ENCODE measurements around the gene TTC39B.

The TTC39B gene

DNA sequence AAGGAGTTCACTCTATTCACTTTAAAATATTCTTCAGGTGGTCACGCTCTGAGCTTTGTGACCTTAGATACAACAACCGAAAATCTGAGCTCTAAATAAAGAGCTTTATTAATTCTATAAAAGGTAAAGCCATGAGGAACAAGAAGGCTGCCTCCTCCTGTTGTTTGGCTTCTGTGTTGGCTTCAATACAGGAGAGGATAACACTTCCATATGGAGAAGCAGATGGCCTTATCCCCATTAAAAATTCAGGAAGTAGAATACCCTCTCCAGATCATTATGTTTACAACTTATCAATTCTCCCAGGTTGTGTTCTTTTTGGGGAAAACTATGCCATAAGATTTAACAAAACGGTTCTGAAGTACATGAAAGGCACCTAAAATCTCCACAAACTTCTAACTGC, 128.4 kb downstream of the TTC39B start:
- no peak for DNase-seq (ENCODE audit: low read depth, low spot score)

DNA sequence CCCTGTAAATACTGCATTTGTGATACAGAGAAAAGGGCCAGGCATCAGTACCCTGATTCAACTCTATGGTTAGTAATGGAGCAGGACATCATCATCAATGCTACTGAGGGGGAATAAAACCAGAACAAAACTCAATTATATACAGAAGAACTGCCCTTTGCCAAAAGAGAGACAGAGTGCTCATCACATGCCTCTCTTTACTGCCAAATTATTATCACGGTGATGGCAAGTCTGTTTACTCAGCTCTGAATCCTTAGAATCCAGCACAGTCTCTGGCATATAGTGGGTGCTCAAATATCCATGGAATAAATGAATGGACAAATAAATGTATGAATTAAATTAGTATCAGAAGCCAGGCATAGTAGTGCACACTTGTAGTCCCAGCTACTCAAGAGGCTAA, 130.2 kb downstream of the TTC39B start:
- no peak for DNase-seq (ENCODE audit: low read depth, low spot score)

DNA sequence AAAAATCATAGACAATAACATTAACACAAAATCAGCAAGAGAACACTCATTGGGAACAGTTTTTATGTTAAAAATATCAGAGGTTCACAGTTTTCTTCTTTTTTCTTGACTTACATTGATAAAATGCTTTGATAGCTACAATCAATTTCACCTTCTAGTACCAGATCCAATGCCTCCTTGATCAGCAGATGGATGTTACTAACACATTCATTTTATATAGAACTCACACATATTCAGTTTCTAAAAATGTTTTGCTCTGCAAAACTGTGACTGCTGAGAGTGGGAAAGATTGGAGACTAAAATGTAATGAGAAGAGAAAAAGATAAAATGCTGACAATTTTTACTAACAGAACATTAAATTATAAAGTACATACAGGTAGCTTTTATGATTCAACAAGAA, 143.1 kb downstream of the TTC39B start:
- no peak for DNase-seq (ENCODE audit: low read depth, low spot score)

DNA sequence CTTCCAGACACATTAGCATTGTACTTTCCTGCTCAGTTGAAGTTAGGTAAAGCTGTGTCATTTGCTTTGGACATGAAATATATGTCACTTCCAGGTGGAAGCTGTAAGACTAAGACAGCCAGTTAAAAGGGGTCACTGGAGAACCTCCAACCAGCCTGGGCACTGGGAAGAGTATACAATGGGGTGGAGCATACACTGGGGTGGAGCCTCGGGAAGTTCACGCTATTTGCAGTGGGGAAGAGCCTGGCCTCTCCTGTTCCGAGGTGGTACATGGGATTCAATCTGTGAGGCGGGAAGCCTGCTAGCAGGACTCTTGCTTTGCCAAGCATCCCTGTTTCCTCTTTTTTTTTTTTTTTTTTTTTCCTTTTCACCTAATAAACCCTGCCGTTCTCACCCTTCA, 145.3 kb downstream of the TTC39B start:
- no peak for DNase-seq (ENCODE audit: low read depth, low spot score)

DNA sequence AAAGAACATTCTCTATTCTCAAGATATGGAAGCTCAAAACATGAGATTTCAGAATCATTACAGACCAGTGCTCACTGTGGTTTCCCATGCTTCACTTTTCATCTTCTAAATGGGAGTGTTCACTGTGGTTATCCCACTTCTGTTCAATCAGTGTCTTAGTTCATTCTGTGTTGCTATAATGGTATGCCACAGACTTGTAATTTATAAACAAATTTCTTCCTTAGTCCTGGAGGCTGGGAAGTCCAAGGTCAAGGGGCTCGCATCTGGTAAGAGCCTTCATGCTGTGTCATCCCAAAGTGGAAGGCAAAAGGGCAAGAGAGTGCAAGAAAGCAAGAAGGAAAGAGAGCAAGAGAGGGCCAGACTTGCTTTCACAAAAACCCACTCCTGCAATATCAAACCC, 146.3 kb downstream of the TTC39B start:
- DNase-seq (ENCODE audit: low read depth, low spot score), result no peak

DNA sequence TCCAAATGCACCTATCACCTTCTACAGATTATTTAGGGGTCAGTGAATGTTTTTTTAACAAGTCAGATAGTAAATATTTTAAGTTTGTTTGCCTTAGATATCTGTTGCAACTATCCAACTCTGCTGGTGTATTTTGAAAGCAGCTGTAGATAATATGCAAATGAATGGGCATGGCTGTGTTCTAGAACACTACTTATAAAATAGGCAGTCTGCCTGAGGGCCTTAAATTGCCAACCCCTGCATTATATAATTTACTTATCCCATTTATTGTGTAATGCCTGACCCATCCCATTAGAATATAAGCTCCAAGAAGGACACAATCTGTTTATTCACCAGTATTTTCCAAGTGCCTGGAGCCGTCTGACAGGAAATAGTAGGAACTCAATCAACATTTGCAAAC, 149.0 kb downstream of the TTC39B start:
- DNase-seq (ENCODE audit: low read depth, low spot score), result no peak

DNA sequence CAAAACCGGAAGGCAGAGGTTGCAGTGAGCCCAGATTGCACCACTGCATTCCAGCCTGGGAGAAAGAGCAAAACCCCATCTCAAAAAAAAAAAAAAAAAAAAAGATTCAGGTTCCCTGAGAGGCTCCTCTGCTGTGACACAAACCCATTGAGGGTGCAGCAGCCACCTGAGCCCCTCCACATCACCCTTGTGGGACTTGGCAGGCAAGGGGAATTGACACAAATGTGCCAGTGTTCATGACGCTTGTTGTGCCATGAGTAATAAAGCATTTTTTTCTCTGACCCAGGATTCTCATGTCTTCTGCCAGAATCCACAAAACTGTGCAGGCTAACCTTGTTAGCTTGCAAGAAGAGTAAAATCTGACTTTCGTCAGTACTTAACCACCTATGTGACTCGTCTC, 149.6 kb downstream of the TTC39B start:
- DNase-seq (ENCODE audit: low read depth, low spot score), result no peak

DNA sequence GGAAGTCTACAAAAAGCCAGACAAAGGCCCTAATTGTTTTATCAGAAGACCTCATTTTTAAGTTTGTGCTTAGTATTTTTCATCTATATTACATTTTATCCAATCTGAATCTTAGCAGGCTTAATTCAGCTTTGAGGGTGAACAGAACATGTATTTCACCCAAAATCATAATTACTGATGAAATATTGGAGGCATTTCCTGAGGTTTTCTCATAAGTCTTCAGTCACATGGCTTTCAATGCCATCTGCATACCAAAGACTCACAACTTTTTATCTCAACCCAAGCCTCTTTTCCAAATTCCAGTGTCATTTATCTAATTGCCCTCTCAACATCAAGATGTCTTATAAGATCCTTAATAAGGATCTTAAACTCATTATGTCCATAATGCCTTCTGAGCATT, 150.8 kb downstream of the TTC39B start:
- no peak for DNase-seq (ENCODE audit: low read depth, low spot score)

DNA sequence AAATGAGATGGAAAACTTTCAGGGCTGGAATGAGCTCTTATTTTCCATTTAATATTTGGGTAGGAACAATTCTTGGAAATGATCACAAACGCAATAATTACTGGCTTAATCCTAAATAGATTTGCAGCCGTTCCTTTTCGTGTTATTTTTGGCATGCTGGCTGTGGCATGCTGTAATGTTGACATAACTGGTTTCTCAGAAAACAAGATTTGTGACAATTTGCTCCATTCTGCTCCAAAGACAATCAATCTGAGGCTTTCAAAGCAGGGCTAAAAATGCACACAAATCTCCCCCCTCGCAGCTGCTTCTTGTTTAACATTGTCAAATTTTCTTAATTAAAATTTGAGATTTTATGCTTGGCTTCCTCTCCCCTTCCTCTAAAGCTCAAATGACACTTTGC, 151.2 kb downstream of the TTC39B start:
- no peak for DNase-seq (ENCODE audit: low read depth, low spot score)

DNA sequence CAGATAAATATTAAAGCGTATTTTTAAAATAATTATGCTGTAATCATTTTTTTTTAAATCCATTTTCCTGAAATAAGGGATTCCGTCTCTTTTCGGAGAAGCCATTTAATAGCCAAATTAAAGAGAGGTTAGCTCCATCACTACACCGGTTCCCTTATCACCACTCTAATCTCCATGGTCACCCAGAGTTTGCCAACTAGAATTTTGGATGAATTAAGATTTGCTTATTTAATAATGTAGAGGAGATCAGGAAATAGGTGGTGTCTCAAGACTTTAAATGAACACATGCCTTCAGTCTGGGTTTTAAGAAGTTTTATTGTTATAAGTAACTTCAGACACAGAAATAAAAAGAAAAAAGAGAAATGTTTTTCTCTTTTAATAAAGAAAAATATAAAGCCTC, 151.7 kb downstream of the TTC39B start:
- DNase-seq (ENCODE audit: low read depth, low spot score), result no peak

DNA sequence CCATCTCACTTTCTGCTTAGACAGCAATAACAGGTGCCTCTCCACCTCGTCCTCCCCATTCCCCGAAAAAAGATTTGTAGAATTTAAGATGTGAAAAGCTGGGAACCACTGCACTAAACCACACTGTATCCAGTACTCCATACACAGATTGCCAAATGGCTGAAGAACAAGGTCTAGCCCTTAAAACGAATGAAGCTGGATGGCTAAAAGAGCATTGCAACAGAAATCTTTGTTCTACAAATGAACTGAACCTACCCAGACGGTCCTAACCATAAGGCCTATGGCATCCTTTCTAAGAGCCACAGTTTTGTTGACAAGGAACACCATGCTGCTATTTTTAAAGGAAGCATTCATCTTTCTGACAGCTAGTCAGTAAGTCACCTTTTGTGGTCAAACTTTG, 152.3 kb downstream of the TTC39B start:
- no peak for DNase-seq (ENCODE audit: low read depth, low spot score)

DNA sequence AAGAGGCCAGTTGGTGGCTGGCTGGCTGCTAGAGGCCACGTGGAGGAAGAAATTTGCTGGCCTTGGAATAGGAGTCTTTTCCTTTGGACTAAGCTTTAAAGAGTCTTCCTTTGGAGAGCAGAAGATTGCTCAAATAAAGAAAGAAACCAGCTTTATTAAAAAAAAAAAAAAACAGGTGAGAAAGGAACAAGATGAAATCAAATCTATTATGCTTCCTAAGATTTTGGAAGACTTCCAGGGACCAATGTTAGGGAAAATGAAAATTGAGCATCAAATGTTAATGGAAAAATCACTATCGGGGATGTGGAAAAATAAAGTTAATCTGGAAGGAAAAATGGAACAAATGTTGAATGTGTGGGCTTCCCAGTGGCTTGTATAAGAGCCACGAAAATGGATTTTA, 153.1 kb downstream of the TTC39B start:
- DNase-seq (ENCODE audit: low read depth, low spot score), result no peak

DNA sequence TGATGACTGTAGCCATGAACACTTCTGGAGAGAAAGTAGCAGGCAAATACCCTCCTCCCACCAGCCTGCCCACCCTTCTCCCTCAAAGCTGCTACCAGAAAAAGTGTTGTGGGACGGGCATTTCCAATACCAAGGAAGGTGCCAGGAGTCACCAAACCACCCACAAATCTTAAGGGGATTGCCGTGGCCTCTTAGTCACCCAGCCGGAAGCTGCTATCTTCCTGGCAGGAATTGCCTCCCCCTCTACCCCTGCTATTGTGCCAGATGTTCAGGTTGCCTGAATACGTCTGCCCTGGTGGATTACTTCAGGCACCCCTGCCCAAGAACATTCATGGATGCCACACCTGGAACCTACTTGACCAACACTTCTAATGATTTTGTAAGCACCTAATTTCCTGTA, 156.1 kb downstream of the TTC39B start:
- no peak for DNase-seq (ENCODE audit: low read depth, low spot score)

DNA sequence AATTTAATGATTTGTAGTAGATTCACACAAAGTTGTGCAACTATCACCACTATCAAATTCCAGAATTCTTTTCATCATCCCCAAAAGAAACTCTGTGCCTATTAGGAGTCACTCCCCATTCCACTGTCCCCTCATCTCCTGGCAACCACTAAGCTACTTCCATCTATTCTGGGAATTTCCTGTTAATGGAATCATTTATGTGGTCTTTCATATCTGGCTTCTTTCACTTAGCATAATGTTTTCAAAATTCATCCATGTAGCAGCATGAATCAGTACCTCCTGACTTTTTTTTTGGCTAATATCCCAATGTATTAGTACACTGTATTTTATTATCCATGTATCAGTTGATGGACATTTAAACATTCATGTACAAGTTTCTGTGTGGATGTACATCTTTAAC, 157.6 kb downstream of the TTC39B start:
- no peak for DNase-seq (ENCODE audit: low read depth, low spot score)

DNA sequence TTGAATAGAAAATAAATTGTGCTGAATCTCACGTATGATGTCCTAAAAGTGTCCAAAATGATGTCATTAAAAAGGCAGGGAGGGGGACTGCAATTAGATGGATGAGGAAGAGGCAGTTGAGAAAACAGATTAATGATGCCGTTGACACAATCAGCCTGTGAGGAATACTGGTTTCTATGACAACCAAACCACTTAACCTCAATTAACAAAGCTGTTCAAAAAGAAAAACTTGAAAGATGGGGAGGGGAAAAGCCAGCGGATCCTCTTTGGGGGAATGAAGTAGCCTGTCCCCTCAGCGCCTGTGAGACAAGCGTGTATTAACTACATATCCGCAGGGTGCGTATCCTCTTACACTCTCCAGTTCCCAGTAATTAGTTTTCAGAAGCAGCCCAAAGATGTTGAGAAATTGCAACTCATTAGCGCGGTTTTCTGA, 160.7 kb downstream of the TTC39B start:
- no peak for DNase-seq (ENCODE audit: low read depth, low spot score)

DNA sequence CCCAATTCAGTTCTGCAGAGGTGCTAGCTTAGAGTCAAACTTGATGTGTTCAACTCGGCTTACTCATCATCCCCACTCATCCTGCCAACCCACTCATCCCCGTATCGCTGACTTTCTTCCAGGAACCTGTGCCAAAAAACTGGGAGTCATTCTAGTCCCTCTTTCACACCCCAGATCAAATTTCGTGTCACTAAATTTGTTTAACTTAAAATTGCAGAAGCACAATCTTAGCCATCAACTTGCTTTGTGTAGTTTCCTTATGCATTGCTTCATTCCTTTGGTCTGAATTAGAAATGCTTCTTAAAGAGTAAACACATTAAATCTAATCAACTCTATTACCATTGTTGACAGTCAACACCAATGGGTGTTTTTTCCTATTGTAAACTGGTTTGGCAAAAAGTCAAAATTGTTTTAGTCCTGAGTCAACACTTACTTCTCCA, 162.4 kb downstream of the TTC39B start:
- DNase-seq (ENCODE audit: low read depth, low spot score), result no peak

DNA sequence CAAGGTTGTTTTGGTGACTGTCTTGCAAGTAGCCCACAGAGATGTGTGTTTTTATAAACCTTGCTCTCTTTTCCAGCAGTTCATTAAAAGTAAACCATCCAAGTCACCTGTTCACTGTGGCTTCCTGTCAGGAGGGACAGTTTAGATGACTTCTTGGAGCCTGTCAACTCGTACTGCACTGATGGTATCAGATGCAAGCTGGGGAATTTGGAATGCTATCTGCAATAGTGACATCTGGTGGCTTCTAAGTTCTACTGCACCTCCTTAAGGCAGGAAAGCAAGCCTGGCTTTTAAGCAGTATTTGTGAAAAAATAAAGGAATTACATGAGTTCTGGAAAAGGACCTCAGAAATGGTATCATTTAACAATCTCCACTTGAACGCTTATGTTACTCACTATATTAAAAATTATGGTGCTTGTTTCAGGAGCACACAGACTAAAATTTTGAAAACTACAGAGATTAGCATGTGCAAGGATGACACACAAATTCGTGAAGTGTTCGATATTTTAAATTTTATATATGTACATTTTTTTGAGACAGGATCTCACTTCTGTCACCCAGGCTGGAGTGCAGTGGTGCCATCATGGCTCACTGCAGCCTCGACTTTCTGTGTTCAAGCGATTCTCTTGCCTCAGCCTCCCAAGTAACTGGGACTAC, 164.0 kb downstream of the TTC39B start:
- DNase-seq (ENCODE audit: low read depth, low spot score), result peak; percentile 72

DNA sequence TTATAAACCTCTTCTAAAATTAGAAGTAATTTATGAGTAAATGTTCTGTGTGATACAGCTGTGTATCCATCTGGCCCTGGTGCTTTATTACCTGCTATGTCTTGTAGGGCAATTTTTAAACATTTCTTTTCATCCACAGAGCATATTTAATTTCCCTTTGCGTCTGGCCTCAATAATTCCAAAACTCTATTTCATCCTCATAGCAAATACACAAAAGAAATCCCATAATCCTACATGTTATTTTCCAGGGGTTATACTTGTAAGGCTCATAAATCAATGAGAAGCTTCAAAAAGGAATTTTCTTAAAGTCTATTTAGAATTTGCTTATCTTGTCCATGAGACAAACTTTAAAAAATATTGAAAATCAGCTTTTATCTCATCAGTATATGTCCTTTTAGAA, 167.0 kb downstream of the TTC39B start:
- DNase-seq (ENCODE audit: low read depth, low spot score), result no peak

DNA sequence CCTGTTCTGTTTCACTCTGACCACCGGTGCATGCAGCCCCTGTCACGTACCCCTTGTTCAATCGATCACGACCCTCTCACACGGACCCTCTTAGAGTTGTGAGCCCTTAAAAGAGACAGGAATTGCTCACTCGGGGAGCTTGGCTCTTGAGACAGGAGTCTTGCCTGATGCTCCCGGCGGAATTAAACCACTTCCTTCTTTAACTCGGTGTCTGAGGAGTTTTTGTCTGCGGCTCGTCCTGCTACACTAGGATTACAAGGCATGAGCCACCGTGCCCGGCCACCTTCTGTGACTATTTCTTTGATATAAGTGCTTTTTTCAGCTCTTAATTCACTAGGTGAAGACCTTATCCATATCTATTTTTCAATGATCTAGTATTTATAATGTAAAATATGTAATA, 167.5 kb downstream of the TTC39B start:
- no peak for DNase-seq (ENCODE audit: low read depth, low spot score)

DNA sequence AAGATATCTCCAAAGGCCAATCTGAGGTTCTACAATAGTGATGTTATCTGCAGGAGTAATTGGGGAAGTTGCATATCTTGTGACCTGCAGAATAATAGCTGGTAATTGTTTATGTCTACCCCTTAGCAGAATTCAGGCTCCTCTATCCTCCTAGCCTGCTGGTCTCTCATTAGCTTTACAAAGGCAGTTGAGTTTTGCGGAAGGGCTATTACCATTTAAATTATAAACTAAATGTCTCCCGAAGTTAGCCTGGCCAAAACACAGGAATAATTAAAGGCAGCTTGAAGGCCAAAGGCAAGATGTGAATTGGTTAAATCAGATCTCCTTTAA, 168.7 kb downstream of the TTC39B start:
- DNase-seq (ENCODE audit: low read depth, low spot score), result peak; percentile 70

DNA sequence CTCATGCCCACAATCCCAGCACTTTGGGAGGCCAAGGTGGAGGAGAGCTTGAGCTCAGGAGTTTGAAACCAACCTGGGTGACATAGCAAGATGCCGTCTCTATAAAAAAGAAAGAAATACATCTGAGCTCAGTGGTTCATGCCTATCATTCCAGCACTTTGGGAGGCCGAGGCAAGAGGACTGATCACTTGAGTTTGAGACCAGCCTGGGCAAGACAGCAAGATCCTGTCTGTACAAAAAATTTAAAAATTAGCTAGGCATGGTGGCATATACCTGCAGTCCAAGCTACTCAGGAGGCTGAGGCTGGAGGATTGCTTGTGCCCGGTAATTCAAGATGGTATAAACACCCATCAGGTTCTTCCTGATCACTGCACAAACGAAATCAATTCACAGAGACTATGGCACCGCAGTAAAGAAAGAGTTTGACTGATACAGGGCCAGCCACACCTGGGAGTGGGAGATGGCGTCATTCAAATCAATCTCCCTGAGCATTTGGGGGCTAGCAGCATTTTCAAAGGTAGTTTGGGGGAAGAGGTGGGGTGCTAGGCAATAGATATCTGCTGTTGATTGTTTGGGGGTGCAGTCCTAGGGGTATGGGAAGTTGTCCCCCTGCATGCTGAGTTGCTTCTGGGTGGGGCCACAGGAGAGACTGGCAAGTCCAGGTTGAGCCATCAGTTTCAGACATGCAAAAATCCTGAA, 169.2 kb downstream of the TTC39B start:
- DNase-seq (ENCODE audit: low read depth, low spot score), result no peak

DNA sequence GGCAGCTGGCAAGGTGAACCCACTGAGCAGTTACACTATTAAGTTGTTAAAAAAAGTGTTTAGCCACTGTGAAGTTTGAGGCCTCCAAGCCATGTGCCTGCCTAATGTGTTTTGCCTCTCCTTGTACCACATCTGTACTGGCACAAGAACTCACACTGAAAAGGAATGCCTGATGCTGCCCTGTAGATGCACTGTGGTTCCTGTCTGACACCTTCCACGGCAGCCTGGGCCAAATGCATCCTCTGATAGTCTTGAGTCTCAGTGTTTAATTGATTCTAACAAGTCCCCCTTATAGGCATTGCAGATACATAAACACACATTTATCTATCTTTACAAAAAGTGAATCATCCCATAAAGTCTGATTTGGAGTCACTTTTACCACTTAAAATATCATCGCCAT, 169.9 kb downstream of the TTC39B start:
- no peak for DNase-seq (ENCODE audit: low read depth, low spot score)

DNA sequence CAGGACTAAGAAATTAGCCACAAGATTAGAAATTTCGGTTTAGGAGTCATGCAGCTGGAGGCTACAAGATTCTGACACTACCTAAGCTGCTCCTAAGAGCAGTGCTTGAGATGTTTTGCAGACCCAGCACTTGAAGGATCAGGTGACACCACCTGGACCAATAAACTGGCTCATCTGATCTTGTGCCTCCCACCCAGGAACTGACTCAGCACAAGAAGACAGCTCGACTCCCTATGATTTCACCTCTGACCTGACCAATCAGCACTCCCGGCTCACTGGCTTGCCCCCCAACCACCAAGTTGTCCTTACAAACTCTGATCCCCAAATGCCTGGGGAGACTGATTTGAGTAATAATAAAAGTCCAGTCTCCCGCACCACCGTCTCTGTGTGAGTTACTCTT, 170.4 kb downstream of the TTC39B start:
- peak; percentile 88 for DNase-seq (ENCODE audit: low read depth, low spot score)

Measured in iPS DF 19.7 (cell line).